GM23248 (cell line): ENCODE results near the gene SH3RF1. TPM values are rescaled to one million over a fixed set of nuclear protein-coding genes. Genes with fewer than 3 reads are reported as not detected.
"Not testable (repeated sequence)": the region's sequence is repeated elsewhere in the genome, so short reads cannot be mapped to it uniquely, and the experiment has no call there.

Experiments
- DNase-seq: peaks from one replicate; pipeline ENCODE4 v3.0.0-alpha.2; 2015
- H2AFZ ChIP-seq: fragments of 200-600 bp; sonication (generic); 2 replicates; pipeline ENCODE4 v1.6.1; 2016; ENCODE audit warnings: antibody characterized with exemption
- H3F3A ChIP-seq: fragments of 200-600 bp; sonication (generic); 2 replicates; pipeline ENCODE4 v1.6.1; 2016; ENCODE audit warnings: mild to moderate bottlenecking, antibody characterized with exemption, mixed run types; ENCODE audit not compliant: insufficient read depth
- H3K27ac ChIP-seq: fragments of 200-600 bp; sonication (generic); 2 replicates; pipeline ENCODE4 v1.5.1; 2016; ENCODE audit warnings: mild to moderate bottlenecking
- H3K27me3 ChIP-seq: fragments of 200-600 bp; sonication (generic); replicated peaks from 2 replicates; pipeline ENCODE4 v1.6.1; 2016; ENCODE audit warnings: mild to moderate bottlenecking; ENCODE audit not compliant: insufficient read depth
- H3K36me3 ChIP-seq: fragments of 200-600 bp; sonication (generic); 2 replicates; pipeline ENCODE4 v1.6.1; 2016; ENCODE audit warnings: low read depth, mild to moderate bottlenecking
- H3K4me1 ChIP-seq: fragments of 200-600 bp; sonication (generic); 2 replicates; pipeline ENCODE4 v1.6.1; 2016; ENCODE audit warnings: mild to moderate bottlenecking; ENCODE audit not compliant: insufficient read depth
- H3K4me2 ChIP-seq: fragments of 200-600 bp; sonication (generic); one replicate; pipeline ENCODE4 v1.6.1; 2016; ENCODE audit warnings: mild to moderate bottlenecking; ENCODE audit not compliant: unreplicated experiment
- H3K4me3 ChIP-seq: fragments of 200-600 bp; sonication (generic); 2 replicates; pipeline ENCODE4 v1.5.1; 2016; ENCODE audit warnings: mild to moderate bottlenecking
- H3K79me2 ChIP-seq: fragments of 200-600 bp; sonication (generic); 2 replicates; pipeline ENCODE4 v1.6.1; 2016; ENCODE audit warnings: mild to moderate bottlenecking; ENCODE audit not compliant: insufficient read depth
- H3K9ac ChIP-seq: fragments of 200-600 bp; sonication (generic); 2 replicates; pipeline ENCODE4 v1.6.1; 2016; ENCODE audit warnings: mild to moderate bottlenecking
- H3K9me2 ChIP-seq: fragments of 200-600 bp; sonication (generic); 2 replicates; pipeline ENCODE4 v1.6.1; 2016; ENCODE audit warnings: mixed run types, mild to moderate bottlenecking, moderate library complexity; ENCODE audit not compliant: insufficient read depth
- H3K9me3 ChIP-seq: fragments of 200-600 bp; sonication (generic); one replicate; pipeline ENCODE4 v1.6.1; 2017; ENCODE audit warnings: low read depth
- H4K20me1 ChIP-seq: fragments of 200-600 bp; sonication (generic); 2 replicates; pipeline ENCODE4 v1.6.0; 2016; ENCODE audit not compliant: insufficient read depth
- EZH2 ChIP-seq: fragments of 200-600 bp; sonication (generic); IDR thresholded peaks from 2 replicates; pipeline ENCODE4 v1.6.1; 2018; ENCODE audit warnings: antibody characterized with exemption, mild to moderate bottlenecking; ENCODE audit not compliant: insufficient read depth, poor library complexity, severe bottlenecking
- EZH2phosphoT487 ChIP-seq: fragments of 200-600 bp; sonication (generic); IDR thresholded peaks from 2 replicates; pipeline ENCODE4 v1.6.1; 2018; ENCODE audit warnings: antibody characterized with exemption, moderate library complexity, mild to moderate bottlenecking, low read depth; ENCODE audit not compliant: insufficient read depth
- WGBS, 2 experiments: methylation state at CpG; one replicate each; pipeline ENCODE4 v1.1.6; 2015 to 2017; ENCODE audit warnings: low lambda C conversion rate in 2 of 2, low coverage in 1 of 2; ENCODE audit errors: missing lambda C conversion rate in 2 of 2; 5-methylcytosine and 5-hydroxymethylcytosine counted together
- in situ Hi-C: fragments of 300-500 bp; cut with MboI; formaldehyde crosslinking; loops from 2 replicates; pipeline ENCODE4 v1.15.0; 2020
- polyA plus RNA-seq: library from polyadenylated mRNA; unstranded; fragments of >200 nt; fragmentation: Nextera tagmentation; extraction: Ambion mirVana; gene quantifications from 2 replicates; pipeline ENCODE4 v1.2.1, GENCODE V29; 2016
- total RNA-seq: library from RNA; depleted of rRNA; stranded (reverse); fragments of >200 nt; shearing (Covaris generic); gene quantifications from 2 replicates; pipeline ENCODE4 v1.2.3, GENCODE V29; 2014

Gene SH3RF1
- total and polyA plus RNA-seq, 2 experiments from 2014 or later: 28.3 to 55.5 TPM

DNA sequence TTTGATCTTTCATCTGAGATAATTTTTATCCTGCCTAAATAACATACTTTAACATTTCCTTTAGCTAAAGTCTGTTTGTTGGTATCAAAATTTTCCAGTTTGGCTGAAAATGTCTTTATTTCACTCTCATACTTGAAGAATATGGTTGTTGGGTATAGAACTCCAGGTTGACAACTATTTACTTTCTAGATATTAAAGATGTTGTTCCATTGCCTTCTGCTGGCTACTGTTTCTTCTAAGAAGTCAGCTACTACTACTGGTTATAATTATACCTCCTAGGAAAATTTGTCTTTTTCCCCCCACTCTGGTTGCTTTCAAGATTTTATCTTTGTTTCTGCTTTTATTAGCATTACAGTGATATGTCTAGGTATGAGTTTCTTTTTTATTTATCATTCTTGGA lies 75.7 kb downstream of the SH3RF1 start:
- no peaks in the 10 kb centered on the region for H3K27me3 ChIP-seq
- H3K4me2 ChIP-seq: no peak overlapping the region
- in situ Hi-C loops: no loop called here
- no peak overlapping the region for H2AFZ ChIP-seq
- no peak for DNase-seq
- H3K4me3 ChIP-seq: no peak overlapping the region
- TF ChIP-seq EZH2phosphoT487: no peak
- no peak for TF ChIP-seq EZH2
- H3K9me3 ChIP-seq: no peaks in the 10 kb centered on the region
- H3K9ac ChIP-seq: no peak overlapping the region
- no peak overlapping the region for H3K27ac ChIP-seq
- H3F3A ChIP-seq: peaks cover 40% of the 10 kb centered on the region
- H4K20me1 ChIP-seq: peaks cover 30% of the 10 kb centered on the region
- H3K4me1 ChIP-seq: peaks cover 23% of the 10 kb centered on the region
- peaks cover 12% of the 10 kb centered on the region; the same call in 1 of the 2 replicates for H3K36me3 ChIP-seq
- H3K9me2 ChIP-seq: no peaks in the 10 kb centered on the region
- H3K79me2 ChIP-seq: peaks cover 98% of the 10 kb centered on the region

DNA sequence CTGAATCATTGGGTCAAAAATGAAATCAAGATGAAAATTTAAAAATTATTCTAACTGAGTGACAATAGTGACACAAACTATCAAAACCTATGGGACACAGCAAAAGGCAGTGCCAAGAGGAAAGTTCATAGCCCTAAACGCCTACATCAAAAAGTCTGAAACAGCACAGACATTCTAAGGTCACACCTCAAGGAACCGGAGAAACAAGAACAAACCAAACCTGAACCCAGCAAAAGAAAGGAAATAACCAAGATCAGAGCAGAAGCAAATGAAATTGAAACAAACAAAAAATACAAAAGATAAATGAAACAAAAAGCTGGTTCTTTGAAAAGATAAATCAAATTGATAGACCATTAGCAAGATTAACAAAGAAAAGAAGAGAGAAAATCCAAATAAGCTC lies 80.8 kb downstream of the SH3RF1 start:
- H3K9me2 ChIP-seq, in situ Hi-C loops, H3K9ac ChIP-seq, H3K9me3 ChIP-seq, H3K27ac ChIP-seq, H3K4me2 ChIP-seq, DNase-seq, H3K27me3 ChIP-seq, H2AFZ ChIP-seq, H3K4me3 ChIP-seq, H3K36me3 ChIP-seq: not testable (repeated sequence)
- peaks cover 46% of the 10 kb centered on the region for H3F3A ChIP-seq
- peaks cover 11% of the 10 kb centered on the region; the same call in 1 of the 2 replicates for H3K4me1 ChIP-seq
- 91 to 97% methylated on average over 2 of the region's 2 CpGs for WGBS, 2 experiments
- H3K79me2 ChIP-seq: peaks cover 98% of the 10 kb centered on the region
- peaks cover 43% of the 10 kb centered on the region for H4K20me1 ChIP-seq

DNA sequence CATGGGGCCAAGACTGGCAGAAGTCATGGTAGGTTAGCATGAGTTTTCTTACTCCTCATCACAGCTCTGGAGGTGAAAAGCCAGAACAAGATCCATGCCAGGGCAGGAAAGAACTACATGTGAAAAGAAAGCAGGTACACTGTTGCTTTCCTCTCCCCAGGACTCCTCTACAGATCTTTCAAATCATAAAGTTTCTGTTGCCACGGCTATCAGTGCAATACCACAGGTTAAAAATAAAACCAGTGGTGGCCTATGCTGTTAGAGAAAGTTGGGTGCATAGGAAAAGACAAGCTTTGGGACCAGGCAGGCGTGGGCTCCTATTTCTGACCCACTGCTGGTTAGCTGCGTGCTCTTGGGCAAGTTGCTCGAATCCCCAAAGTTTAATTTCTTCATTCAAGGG lies 81.4 kb downstream of the SH3RF1 start:
- no peak for DNase-seq
- 96 to 99% methylated on average over 4 of the region's 4 CpGs for WGBS, 2 experiments
- Histone ChIP-seq H3K9me3 (no peaks in the 10 kb centered on the region), H3K27me3 (no peaks in the 10 kb centered on the region), H2AFZ (no peak overlapping the region), H3K27ac (no peak overlapping the region), H3K9me2 (no peaks in the 10 kb centered on the region), H3K4me2 (no peak overlapping the region), H3K4me3 (no peak overlapping the region), H3F3A (peaks cover 40% of the 10 kb centered on the region), H3K9ac (no peak overlapping the region), H4K20me1 (peaks cover 37% of the 10 kb centered on the region), H3K36me3 (no peaks in the 10 kb centered on the region), H3K79me2 (peaks cover 98% of the 10 kb centered on the region), H3K4me1 (peaks cover 11% of the 10 kb centered on the region; the same call in 1 of the 2 replicates)
- in situ Hi-C loops: no loop called here
- no peak for TF ChIP-seq EZH2
- TF ChIP-seq EZH2phosphoT487: no peak

DNA sequence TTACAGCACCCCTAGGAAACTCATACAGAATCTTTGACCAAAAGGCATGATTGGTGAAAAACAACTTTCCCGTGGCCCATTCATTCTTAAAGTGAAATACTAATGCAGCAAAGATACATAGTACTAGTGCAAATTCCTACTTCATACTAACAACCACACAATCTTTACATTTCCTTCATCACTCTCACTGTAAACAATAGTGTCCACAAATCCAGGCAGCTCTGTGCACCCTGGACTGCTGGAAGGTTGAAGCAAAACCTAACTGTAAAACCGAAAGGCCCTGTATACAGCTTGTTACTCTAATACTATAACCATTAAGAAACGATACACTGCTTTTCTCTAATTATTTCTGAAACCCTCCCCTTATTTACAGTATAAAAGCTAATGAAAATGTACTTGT lies 82.6 kb downstream of the SH3RF1 start:
- DNase-seq: no peak
- peaks cover 98% of the 10 kb centered on the region for H3K79me2 ChIP-seq
- WGBS, 2 experiments: 85 to 89% methylated on average over 3 of the region's 3 CpGs
- peaks cover 28% of the 10 kb centered on the region for H3F3A ChIP-seq
- no peaks in the 10 kb centered on the region for H3K27me3 ChIP-seq
- H4K20me1 ChIP-seq: peaks cover 32% of the 10 kb centered on the region
- H3K36me3 ChIP-seq: no peaks in the 10 kb centered on the region
- H3K27ac ChIP-seq: no peak overlapping the region
- H3K4me3 ChIP-seq: no peak overlapping the region
- TF ChIP-seq EZH2 (no peak), EZH2phosphoT487 (no peak)
- no peak overlapping the region for H3K9ac ChIP-seq
- H3K4me2 ChIP-seq: no peak overlapping the region
- in situ Hi-C loops: no loop called here
- H3K9me2 ChIP-seq: no peaks in the 10 kb centered on the region
- no peaks in the 10 kb centered on the region for H3K9me3 ChIP-seq
- H3K4me1 ChIP-seq: peaks cover 16% of the 10 kb centered on the region
- no peak overlapping the region for H2AFZ ChIP-seq
